Subcutaneous abdominal adipose tissue (tissue), 5 donors: ENCODE data around the gene BNIP5.

ENCODE experiments used
- H3K27ac ChIP-seq: one replicate; pipeline ENCODE4 v1.7.0; 2013; ENCODE audit warnings: low read depth, mild to moderate bottlenecking, inconsistent platforms, low read length, moderate library complexity
- H3K27me3 ChIP-seq, 5 donors: one replicate each; pipeline ENCODE4 v1.7.0; 2013; ENCODE audit warnings: low read length in 5 of 5, inconsistent platforms in 1 of 5; ENCODE audit not compliant: control insufficient read depth in 5 of 5, insufficient read depth in 4 of 5
- H3K36me3 ChIP-seq, 5 donors: one replicate each; pipeline ENCODE4 v1.7.0; 2013; ENCODE audit warnings: low read length in 5 of 5; ENCODE audit not compliant: control insufficient read depth in 5 of 5, insufficient read depth in 5 of 5
- H3K4me1 ChIP-seq, 5 donors: one replicate each; pipeline ENCODE4 v1.7.0; 2013; ENCODE audit warnings: low read length in 5 of 5, mild to moderate bottlenecking in 3 of 5, moderate library complexity in 1 of 5; ENCODE audit not compliant: control insufficient read depth in 5 of 5, insufficient read depth in 5 of 5
- H3K4me3 ChIP-seq, 5 donors: one replicate each; pipeline ENCODE4 v1.7.0; 2013; ENCODE audit warnings: low read length in 5 of 5, low read depth in 1 of 5
- H3K9ac ChIP-seq, 5 donors: one replicate each; pipeline ENCODE4 v1.7.0; 2013; ENCODE audit warnings: low read length in 5 of 5, mild to moderate bottlenecking in 4 of 5, moderate library complexity in 3 of 5
- H3K9me3 ChIP-seq, 5 donors: one replicate each; pipeline ENCODE4 v1.7.0; 2013; ENCODE audit warnings: low read length in 5 of 5; ENCODE audit not compliant: control insufficient read depth in 5 of 5
- donor health status: healthy.
- donor health status: healthy.
- donor health status: healthy.
- donor health status: healthy.
- donor health status: healthy.

Gene BNIP5

DNA sequence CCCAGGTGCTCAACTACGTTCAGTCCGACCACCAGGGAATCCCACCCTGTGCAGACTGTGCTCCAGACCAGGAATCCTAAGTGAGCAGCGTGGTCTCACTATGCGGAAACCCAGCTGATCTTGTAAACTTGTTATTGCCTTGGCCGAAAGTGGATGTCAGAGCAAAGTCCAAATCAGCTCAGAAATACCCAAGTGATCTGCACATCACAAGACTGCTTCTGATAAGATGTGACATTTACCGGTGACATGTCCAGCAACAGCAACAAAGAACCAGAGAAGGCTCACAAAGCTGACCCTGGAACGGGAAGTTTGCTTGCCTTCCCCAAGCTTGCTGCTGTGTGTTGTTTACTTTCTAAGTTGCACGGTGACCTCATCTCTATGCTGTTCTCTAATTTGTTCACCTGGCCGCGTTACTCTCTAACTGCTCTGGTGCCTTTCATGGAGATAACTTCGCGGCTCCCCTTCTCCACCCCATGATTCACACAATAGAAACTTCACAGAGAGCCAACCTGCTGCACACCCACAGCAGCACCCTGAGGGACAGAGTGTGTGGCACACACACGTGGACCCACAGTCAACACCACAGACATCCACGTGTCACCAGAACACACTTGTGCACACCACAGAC lies 1.7 kb downstream of the BNIP5 start:
- H3K4me1 ChIP-seq = peaks cover 0 to 7% (median 6%) of the 10 kb centered on the region in 5 donors
- peaks cover 19 to 50% (median 42%) of the 10 kb centered on the region in 5 donors for H3K27me3 ChIP-seq
- no peaks in the 10 kb centered on the region for H3K36me3 ChIP-seq
- H3K4me3 ChIP-seq = no peak overlapping the region
- H3K9me3 ChIP-seq = no peaks in the 10 kb centered on the region
- no peak overlapping the region for H3K9ac ChIP-seq
- H3K27ac ChIP-seq = no peak overlapping the region

DNA sequence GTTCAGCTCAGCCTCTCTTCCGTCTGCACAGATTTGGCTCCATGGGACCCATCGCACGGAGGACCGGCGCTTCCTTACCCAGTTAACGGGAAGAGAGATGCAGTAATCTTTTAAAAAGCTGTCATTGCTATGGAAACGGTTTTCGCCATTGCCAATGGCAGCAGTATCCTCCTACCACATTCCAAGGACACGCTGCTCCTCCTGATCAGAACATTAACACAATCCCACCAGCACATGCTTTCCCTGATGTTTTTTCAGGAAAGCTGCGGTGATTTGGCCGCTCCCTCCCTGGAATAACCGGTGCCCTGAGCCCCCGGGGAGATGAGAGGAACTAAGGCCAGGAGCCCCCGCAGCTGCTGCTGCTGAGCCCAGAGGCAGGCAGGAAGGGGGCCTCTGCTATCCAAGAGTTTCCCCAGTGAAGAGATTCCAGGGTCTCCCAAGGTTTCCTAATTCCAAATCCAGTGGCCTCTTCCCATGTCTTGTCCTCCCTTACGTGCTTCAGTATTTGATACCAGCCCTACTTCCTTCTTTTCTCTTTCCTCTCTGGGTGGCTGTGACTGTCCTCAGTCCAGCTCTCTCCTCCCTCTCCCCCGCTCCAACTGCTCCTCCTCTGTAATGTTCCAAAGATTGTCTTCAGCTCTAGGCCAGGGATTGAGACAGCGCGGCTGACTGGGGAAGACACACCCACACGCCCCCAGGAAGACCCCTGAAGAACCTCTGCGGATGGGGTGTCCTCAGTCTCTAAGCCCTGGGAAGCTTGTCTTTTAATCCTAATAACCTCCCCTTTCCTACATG lies 2.6 kb downstream of the BNIP5 start:
- Histone ChIP-seq H3K4me1 (peaks cover 0 to 7% (median 6%) of the 10 kb centered on the region in 5 donors), H3K27ac (no peak overlapping the region), H3K4me3 (no peak overlapping the region), H3K9me3 (no peaks in the 10 kb centered on the region), H3K27me3 (peaks cover 19 to 55% (median 44%) of the 10 kb centered on the region in 5 donors), H3K9ac (no peak overlapping the region), H3K36me3 (no peaks in the 10 kb centered on the region)

DNA sequence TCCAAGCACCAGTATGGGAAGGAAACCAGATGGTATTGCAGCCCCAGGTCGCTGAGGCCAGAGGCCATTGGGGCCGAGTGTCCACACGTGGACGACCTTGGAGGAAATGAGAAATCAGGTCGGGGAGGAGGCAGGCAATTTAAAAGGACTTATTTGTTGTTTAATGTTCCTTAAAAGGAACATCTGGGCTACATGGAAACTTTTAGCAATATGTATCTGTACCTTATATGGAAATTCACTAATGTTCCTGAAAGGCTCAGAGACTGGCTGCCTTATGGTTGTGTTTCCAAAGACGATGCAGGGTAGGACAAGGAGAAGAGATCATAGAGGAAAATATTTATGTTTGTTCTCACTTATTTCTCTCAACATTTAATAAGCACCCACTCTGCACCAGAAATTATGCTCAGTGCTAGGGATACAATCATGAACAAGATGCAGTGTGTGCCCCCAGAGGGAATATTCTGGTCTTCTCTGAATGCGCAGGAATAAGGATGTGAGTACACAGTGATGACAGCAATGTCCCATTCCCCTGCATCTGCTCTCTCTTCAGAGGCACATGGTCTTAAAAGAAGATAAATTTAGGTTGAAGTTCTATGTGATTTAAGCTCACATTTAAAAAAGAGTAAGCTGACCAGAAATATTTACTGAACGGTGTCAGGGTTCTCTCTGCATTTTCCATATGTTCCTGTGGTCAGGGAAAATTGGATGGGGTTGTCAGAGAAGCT lies 3.4 kb downstream of the BNIP5 start:
- Histone ChIP-seq H3K27ac (no peak overlapping the region), H3K27me3 (peaks cover 24 to 60% (median 44%) of the 10 kb centered on the region in 5 donors), H3K9me3 (no peaks in the 10 kb centered on the region), H3K9ac (no peak overlapping the region), H3K36me3 (no peaks in the 10 kb centered on the region), H3K4me3 (no peak overlapping the region), H3K4me1 (peaks cover 0 to 7% (median 6%) of the 10 kb centered on the region in 5 donors)

DNA sequence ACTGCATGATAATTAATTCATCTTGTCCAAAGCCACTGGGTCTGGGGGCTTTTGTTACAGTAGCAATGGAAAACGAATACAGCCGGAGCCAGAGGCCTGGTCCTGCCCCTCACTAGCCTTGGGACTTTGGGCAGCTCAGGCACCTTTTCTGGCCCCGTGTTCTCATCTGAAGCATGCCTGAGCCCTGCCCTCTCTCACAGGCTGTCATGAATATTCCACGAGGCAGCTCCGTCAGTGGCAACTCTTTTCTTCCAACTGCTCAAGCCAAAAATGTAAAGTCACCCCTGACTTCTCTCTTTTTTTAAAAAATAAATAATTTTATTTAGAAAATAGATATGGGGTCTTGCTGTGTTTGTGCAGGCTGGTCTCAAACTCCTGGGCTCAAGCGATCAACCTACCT lies 5.3 kb downstream of the BNIP5 start:
- no peak overlapping the region for H3K9ac ChIP-seq
- no peak overlapping the region for H3K27ac ChIP-seq
- no peaks in the 10 kb centered on the region for H3K36me3 ChIP-seq
- no peak overlapping the region for H3K4me3 ChIP-seq
- no peaks in the 10 kb centered on the region for H3K9me3 ChIP-seq
- peaks cover 0 to 7% (median 6%) of the 10 kb centered on the region in 5 donors for H3K4me1 ChIP-seq
- H3K27me3 ChIP-seq = peaks cover 24 to 63% (median 53%) of the 10 kb centered on the region in 5 donors

DNA sequence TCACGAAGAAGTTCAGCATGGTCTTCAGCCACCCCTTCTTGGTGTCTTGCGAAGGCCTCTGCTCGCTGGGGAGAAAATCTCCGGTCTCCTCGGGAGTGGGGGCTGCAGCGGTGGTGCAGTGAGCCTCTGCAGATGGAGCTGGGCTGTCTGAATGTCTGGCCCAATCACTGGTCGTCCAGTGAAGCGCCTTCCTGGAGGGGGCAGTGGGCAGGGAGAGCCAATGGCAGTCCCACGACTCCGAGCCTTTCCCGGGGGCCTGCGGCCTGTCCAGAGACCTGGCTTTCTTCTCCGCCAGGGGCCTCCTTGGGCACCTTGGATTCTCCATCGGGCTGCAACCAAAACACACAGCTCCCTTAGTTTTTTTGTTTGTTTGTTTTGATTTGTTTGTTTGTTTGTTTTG lies 6.3 kb downstream of the BNIP5 start:
- Histone ChIP-seq H3K9ac (no peak overlapping the region), H3K27me3 (peaks cover 19 to 59% (median 44%) of the 10 kb centered on the region in 5 donors), H3K36me3 (no peaks in the 10 kb centered on the region), H3K4me1 (peaks cover 0 to 7% (median 6%) of the 10 kb centered on the region in 5 donors), H3K27ac (no peak overlapping the region), H3K4me3 (no peak overlapping the region), H3K9me3 (no peaks in the 10 kb centered on the region)

DNA sequence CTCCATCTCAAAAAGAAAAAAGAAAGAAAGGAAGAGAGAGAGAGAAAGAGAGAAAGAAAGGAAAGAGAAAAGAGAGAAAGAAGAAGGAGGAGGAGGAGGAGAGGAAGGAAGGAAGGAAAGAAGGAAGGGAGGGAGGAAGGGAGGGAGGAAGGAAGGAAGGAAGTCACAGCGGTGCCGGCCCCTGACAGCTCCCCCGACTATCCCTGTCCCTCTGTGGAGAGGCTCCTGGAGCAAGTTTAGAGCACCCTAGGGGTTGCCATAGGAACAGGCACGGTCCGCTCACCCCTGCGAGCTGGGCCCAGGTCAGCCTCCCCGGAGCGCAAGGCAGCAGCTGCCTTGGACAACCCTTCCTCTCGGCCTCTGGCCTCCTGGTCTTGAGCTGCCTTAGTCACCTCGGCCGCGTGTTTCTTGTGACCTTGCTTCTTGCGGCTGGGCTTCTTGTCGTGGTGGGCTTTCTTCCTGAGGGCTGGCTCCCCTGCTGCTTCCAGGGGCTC lies 6.8 kb downstream of the BNIP5 start:
- no peaks in the 10 kb centered on the region for H3K36me3 ChIP-seq
- no peak overlapping the region for H3K27ac ChIP-seq
- H3K9ac ChIP-seq = no peak overlapping the region
- H3K9me3 ChIP-seq = no peaks in the 10 kb centered on the region
- H3K4me1 ChIP-seq = peaks cover 0 to 7% (median 6%) of the 10 kb centered on the region in 5 donors
- no peak overlapping the region for H3K4me3 ChIP-seq
- H3K27me3 ChIP-seq = peaks cover 18 to 55% (median 41%) of the 10 kb centered on the region in 5 donors

DNA sequence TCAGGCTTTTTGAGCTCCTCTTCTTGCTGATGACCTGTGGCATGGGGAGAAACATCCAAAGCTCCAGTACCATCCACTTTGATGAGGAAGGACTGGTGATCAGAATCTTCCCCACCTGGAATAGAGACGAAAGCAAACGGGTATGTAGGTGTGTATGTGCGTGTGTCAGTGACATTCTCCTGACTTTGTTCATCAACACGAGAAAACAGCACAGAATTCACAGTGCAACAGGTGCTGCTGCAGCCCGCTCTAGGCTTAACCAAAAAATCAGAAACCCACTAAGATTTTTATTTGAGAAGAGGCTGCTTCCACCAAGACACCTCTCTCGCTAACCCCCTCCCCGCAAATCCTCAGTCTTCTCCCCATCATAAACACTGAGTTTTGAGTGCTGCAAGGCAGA lies 8.1 kb downstream of the BNIP5 start:
- Histone ChIP-seq H3K27ac (no peak overlapping the region), H3K4me3 (no peak overlapping the region), H3K9ac (no peak overlapping the region), H3K36me3 (no peaks in the 10 kb centered on the region), H3K27me3 (peaks cover 13 to 46% (median 31%) of the 10 kb centered on the region in 5 donors), H3K9me3 (no peaks in the 10 kb centered on the region), H3K4me1 (no peaks in the 10 kb centered on the region)

DNA sequence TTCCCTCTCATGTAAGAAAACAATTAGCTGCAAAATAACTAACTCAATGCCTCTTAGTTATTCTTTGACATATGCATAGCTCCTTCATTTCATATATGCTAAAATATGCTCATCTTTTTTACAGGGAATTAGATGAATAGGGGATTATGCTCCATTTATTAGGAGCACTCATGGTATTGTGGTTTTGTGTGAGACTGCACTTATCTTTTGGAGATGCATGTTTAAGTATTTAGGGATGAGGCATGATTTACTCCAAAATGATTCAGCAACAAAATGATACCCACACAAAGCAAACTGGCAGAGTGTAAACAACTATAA lies 8.8 kb downstream of the BNIP5 start:
- H3K27me3 ChIP-seq = peaks cover 7 to 43% (median 24%) of the 10 kb centered on the region in 5 donors
- H3K27ac ChIP-seq = no peak overlapping the region
- no peaks in the 10 kb centered on the region for H3K9me3 ChIP-seq
- no peak overlapping the region for H3K4me3 ChIP-seq
- no peak overlapping the region for H3K9ac ChIP-seq
- no peaks in the 10 kb centered on the region for H3K36me3 ChIP-seq
- no peaks in the 10 kb centered on the region for H3K4me1 ChIP-seq

DNA sequence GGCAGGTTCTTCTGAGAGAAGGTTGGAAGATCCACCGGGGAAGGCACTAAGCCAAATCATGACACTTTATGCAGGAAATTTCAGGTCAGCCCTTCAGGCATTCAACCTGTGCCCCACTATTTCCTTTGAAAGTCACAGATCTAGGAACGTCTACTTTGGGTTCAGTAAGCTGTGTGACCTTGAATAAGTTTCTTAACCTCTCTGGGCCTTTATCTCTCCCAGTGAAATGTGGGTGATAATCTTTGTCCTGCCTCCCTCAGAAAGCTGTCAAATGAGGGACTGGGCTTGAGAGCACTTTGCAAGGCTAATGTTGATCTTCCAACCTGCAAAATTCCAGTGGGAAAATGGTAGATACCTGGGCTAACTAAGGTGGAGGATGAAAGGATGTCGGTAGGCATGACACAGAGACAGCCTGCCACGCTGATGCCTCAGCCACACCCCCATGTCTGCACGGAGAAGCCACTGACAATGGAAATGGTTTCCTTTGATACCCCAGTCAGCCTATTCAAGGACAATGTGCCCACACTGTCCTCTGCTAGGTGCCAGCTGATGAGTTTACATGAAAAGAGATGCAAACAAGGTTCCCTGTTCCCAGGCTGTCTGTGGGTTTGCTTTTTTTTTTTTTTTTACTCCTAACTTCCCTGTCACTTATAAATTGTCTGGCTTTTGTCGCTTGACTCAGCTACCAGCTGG lies 9.3 kb downstream of the BNIP5 start:
- H3K27me3 ChIP-seq = peaks cover 5 to 42% (median 22%) of the 10 kb centered on the region in 5 donors
- no peak overlapping the region for H3K4me3 ChIP-seq
- H3K9me3 ChIP-seq = no peaks in the 10 kb centered on the region
- no peaks in the 10 kb centered on the region for H3K36me3 ChIP-seq
- H3K9ac ChIP-seq = no peak overlapping the region
- no peak overlapping the region for H3K27ac ChIP-seq
- no peaks in the 10 kb centered on the region for H3K4me1 ChIP-seq
